ENCODE data around the gene TGFA. TPM values are rescaled to one million over a fixed set of nuclear protein-coding genes. Genes with fewer than 3 reads are reported as not detected.

Gene TGFA
- total RNA-seq, 1 donor from 2014 or later, result not detected

- Histone ChIP-seq H3K4me3 (no peak overlapping the region), H3K79me2 (ENCODE audit: low read depth) (no peaks in the 10 kb centered on the region), H3K27ac (no peak overlapping the region), H3K4me2 (no peak overlapping the region), H3K9ac (no peak overlapping the region), H3K4me1 (peaks cover 12% of the 10 kb centered on the region), H3K9me3 (ENCODE audit: low read depth) (no peaks in the 10 kb centered on the region), H3F3A (ENCODE audit: low read depth) (no peaks in the 10 kb centered on the region), H4K20me1 (ENCODE audit: low read depth) (no peaks in the 10 kb centered on the region), H2AFZ (replicated peaks) (no peak overlapping the region), H3K36me3 (no peaks in the 10 kb centered on the region), H3K27me3 (no peaks in the 10 kb centered on the region)
- H3K27me3 Mint-ChIP-seq (ENCODE audit: insufficient read depth, low read depth), result peaks cover 5% of the 10 kb centered on the region
- peaks cover 2% of the 10 kb centered on the region for H3K4me1 Mint-ChIP-seq
- H3K4me3 Mint-ChIP-seq, result no peak overlapping the region
- peaks cover 8% of the 10 kb centered on the region for H3K9me3 Mint-ChIP-seq
- no peak for DNase-seq (ENCODE audit: low spot score)
- TF ChIP-seq EZH2phosphoT487 (IDR thresholded peaks at IDR 0.05) (no peak), CTCF (IDR thresholded peaks at IDR 0.05) (no peak)
- no peak overlapping the region for H3K27ac Mint-ChIP-seq
- H3K36me3 Mint-ChIP-seq, result no peaks in the 10 kb centered on the region
These were observed 21.2 kb downstream of the TGFA start for GRCh38 chr2:70532244-70532935.

- Histone ChIP-seq H3K27me3 (no peaks in the 10 kb centered on the region), H4K20me1 (ENCODE audit: low read depth) (no peaks in the 10 kb centered on the region), H3K36me3 (no peaks in the 10 kb centered on the region), H3F3A (ENCODE audit: low read depth) (no peaks in the 10 kb centered on the region), H3K4me1 (peaks cover 12% of the 10 kb centered on the region), H3K9ac (no peak overlapping the region), H3K4me2 (no peak overlapping the region), H3K4me3 (no peak overlapping the region), H3K79me2 (ENCODE audit: low read depth) (no peaks in the 10 kb centered on the region), H2AFZ (replicated peaks) (no peak overlapping the region), H3K9me3 (ENCODE audit: low read depth) (no peaks in the 10 kb centered on the region), H3K27ac (no peak overlapping the region)
- Mint-ChIP-seq H3K27me3 (ENCODE audit: insufficient read depth, low read depth) (peaks cover 5% of the 10 kb centered on the region), H3K27ac (no peak overlapping the region), H3K36me3 (no peaks in the 10 kb centered on the region), H3K9me3 (peaks cover 8% of the 10 kb centered on the region), H3K4me1 (peaks cover 2% of the 10 kb centered on the region), H3K4me3 (no peak overlapping the region)
- TF ChIP-seq EZH2 (IDR thresholded peaks at IDR 0.05), result no peak
- no peak for TF ChIP-seq EZH2phosphoT487 (IDR thresholded peaks at IDR 0.05)
- TF ChIP-seq CTCF (IDR thresholded peaks at IDR 0.05), result no peak
- DNase-seq (ENCODE audit: low spot score), result no peak
These were observed 22.1 kb downstream of the TGFA start for GRCh38 chr2:70531419-70532086.

- Histone ChIP-seq H3K27me3 (no peaks in the 10 kb centered on the region), H3K4me3 (no peak overlapping the region), H3K79me2 (ENCODE audit: low read depth) (no peaks in the 10 kb centered on the region), H3F3A (ENCODE audit: low read depth) (no peaks in the 10 kb centered on the region), H3K4me1 (peaks cover 12% of the 10 kb centered on the region), H2AFZ (replicated peaks) (no peak overlapping the region), H3K27ac (no peak overlapping the region), H3K9ac (no peak overlapping the region), H3K9me3 (ENCODE audit: low read depth) (no peaks in the 10 kb centered on the region), H3K36me3 (no peaks in the 10 kb centered on the region), H4K20me1 (ENCODE audit: low read depth) (no peaks in the 10 kb centered on the region), H3K4me2 (no peak overlapping the region)
- Mint-ChIP-seq H3K27ac (no peak overlapping the region), H3K4me3 (no peak overlapping the region), H3K9me3 (no peaks in the 10 kb centered on the region), H3K4me1 (peaks cover 2% of the 10 kb centered on the region), H3K27me3 (ENCODE audit: insufficient read depth, low read depth) (peaks cover 5% of the 10 kb centered on the region), H3K36me3 (no peaks in the 10 kb centered on the region)
- TF ChIP-seq EZH2phosphoT487 (IDR thresholded peaks at IDR 0.05) (no peak), CTCF (IDR thresholded peaks at IDR 0.05) (no peak), EZH2 (IDR thresholded peaks at IDR 0.05) (no peak)
- no peak for DNase-seq (ENCODE audit: low spot score)
These were observed 24.0 kb downstream of the TGFA start for GRCh38 chr2:70529610-70530009.
